MM.1S (cell line): ENCODE measurements around the gene MS4A15.

Source experiments
- DNase-seq: peaks from one replicate; pipeline ENCODE4 v3.0.0-alpha.2; 2015
- H2AFZ ChIP-seq: fragments of 300-600 bp; sonication (generic); 2 replicates; pipeline ENCODE4 v1.6.0; 2016; ENCODE audit warnings: antibody characterized with exemption, low read length
- H3F3A ChIP-seq: fragments of 300-600 bp; sonication (generic); 2 replicates; pipeline ENCODE4 v1.6.1; 2016; ENCODE audit warnings: mild to moderate bottlenecking, antibody characterized with exemption, low read length, moderate library complexity, mixed read lengths; ENCODE audit not compliant: insufficient read depth
- H3K27ac ChIP-seq: fragments of 300-600 bp; sonication (generic); 2 replicates; pipeline ENCODE4 v1.5.1; 2016; ENCODE audit warnings: mild to moderate bottlenecking, low read length
- H3K27me3 ChIP-seq: fragments of 300-600 bp; sonication (generic); replicated peaks from 2 replicates; pipeline ENCODE4 v1.6.0; 2016; ENCODE audit warnings: low read length; ENCODE audit not compliant: insufficient read depth
- H3K36me3 ChIP-seq: fragments of 300-600 bp; sonication (generic); replicated peaks from 2 replicates; pipeline ENCODE4 v1.6.1; 2016; ENCODE audit warnings: mild to moderate bottlenecking, low read length, mixed read lengths; ENCODE audit not compliant: insufficient read depth
- H3K4me1 ChIP-seq: fragments of 300-600 bp; sonication (generic); 2 replicates; pipeline ENCODE4 v1.6.1; 2016; ENCODE audit warnings: low read length, mixed read lengths
- H3K4me2 ChIP-seq: fragments of 300-600 bp; sonication (generic); 2 replicates; pipeline ENCODE4 v1.6.0; 2016; ENCODE audit warnings: low read depth, low read length
- H3K4me3 ChIP-seq: fragments of 300-600 bp; sonication (generic); 2 replicates; pipeline ENCODE4 v1.5.1; 2016; ENCODE audit warnings: low read length, mixed read lengths
- H3K79me2 ChIP-seq: fragments of 300-600 bp; sonication (generic); 2 replicates; pipeline ENCODE4 v1.6.1; 2016; ENCODE audit warnings: mixed run types, low read length, mixed read lengths
- H3K9ac ChIP-seq: fragments of 300-600 bp; sonication (generic); 2 replicates; pipeline ENCODE4 v1.6.1; 2016; ENCODE audit warnings: low read length, mixed read lengths
- H3K9me2 ChIP-seq: fragments of 300-600 bp; sonication (generic); replicated peaks from 2 replicates; pipeline ENCODE4 v1.6.1; 2016; ENCODE audit warnings: mild to moderate bottlenecking, low read length, mixed read lengths; ENCODE audit not compliant: insufficient read depth
- H3K9me3 ChIP-seq: fragments of 300-600 bp; sonication (generic); replicated peaks from 2 replicates; pipeline ENCODE4 v1.6.1; 2016; ENCODE audit warnings: mild to moderate bottlenecking, low read length, mixed read lengths; ENCODE audit not compliant: insufficient read depth
- H4K20me1 ChIP-seq: fragments of 300-600 bp; sonication (generic); 2 replicates; pipeline ENCODE4 v1.6.1; 2016; ENCODE audit warnings: mild to moderate bottlenecking, low read length, moderate library complexity, mixed read lengths; ENCODE audit not compliant: insufficient read depth
- EZH2 ChIP-seq: fragments of 300-600 bp; sonication (generic); optimal IDR thresholded peaks from 2 replicates; pipeline ENCODE3; 2017; ENCODE audit warnings: low read depth, mild to moderate bottlenecking, antibody characterized with exemption, low read length, mixed read lengths
- EZH2phosphoT487 ChIP-seq: fragments of 300-600 bp; sonication (generic); IDR thresholded peaks from 2 replicates; pipeline ENCODE4 v1.6.1; 2018; ENCODE audit warnings: antibody characterized with exemption, low read length
- TF ChIP-seq, protein P1 (sequence below): fragments of 300-600 bp; sonication (generic); IDR thresholded peaks from 2 replicates; pipeline ENCODE4 v1.5.1; 2016; ENCODE audit warnings: antibody characterized with exemption, low read length, mixed read lengths

Gene MS4A15

GRCh38 chr11:60719391-60719790, 37.3 kb upstream of the MS4A15 start:
- no peak overlapping the region for H3K4me3 ChIP-seq
- no peak overlapping the region for H3K4me2 ChIP-seq
- no peaks in the 10 kb centered on the region for H3K27me3 ChIP-seq
- no peaks in the 10 kb centered on the region for H3K9me2 ChIP-seq
- H3K36me3 ChIP-seq: no peaks in the 10 kb centered on the region
- H3F3A ChIP-seq: no peaks in the 10 kb centered on the region
- DNase-seq: no peak
- H3K4me1 ChIP-seq: no peaks in the 10 kb centered on the region
- H2AFZ ChIP-seq: no peak overlapping the region
- no peaks in the 10 kb centered on the region for H3K79me2 ChIP-seq
- no peak overlapping the region for H3K9ac ChIP-seq
- H3K9me3 ChIP-seq: no peaks in the 10 kb centered on the region
- TF ChIP-seq EZH2 (no peak), EZH2phosphoT487 (no peak)
- TF ChIP-seq, protein P1, sequence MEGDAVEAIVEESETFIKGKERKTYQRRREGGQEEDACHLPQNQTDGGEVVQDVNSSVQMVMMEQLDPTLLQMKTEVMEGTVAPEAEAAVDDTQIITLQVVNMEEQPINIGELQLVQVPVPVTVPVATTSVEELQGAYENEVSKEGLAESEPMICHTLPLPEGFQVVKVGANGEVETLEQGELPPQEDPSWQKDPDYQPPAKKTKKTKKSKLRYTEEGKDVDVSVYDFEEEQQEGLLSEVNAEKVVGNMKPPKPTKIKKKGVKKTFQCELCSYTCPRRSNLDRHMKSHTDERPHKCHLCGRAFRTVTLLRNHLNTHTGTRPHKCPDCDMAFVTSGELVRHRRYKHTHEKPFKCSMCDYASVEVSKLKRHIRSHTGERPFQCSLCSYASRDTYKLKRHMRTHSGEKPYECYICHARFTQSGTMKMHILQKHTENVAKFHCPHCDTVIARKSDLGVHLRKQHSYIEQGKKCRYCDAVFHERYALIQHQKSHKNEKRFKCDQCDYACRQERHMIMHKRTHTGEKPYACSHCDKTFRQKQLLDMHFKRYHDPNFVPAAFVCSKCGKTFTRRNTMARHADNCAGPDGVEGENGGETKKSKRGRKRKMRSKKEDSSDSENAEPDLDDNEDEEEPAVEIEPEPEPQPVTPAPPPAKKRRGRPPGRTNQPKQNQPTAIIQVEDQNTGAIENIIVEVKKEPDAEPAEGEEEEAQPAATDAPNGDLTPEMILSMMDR: no peak
- no peak overlapping the region for H3K27ac ChIP-seq
- H4K20me1 ChIP-seq: no peaks in the 10 kb centered on the region

DNA sequence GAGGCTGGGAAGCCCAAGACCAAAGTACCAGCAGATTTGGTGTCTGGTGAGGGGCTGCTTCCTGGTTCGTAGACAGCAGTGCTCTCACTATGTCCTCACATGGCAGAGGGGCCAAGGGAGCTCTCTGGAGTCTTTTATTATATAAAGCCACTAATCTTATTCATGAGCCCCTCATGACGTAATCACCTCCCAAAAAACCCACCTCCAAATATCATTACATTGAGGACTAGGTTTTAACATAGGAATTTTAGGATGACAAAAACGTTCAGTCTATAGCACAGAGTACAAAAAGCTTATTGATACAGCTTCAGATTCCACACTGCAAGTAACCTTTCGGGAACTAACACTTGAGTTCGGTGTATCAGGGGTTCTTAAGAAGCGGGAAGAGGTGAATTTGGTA, 36.2 kb upstream of the MS4A15 start:
- Histone ChIP-seq H3K27me3 (no peaks in the 10 kb centered on the region), H4K20me1 (no peaks in the 10 kb centered on the region), H3K4me1 (no peaks in the 10 kb centered on the region), H3K9me3 (no peaks in the 10 kb centered on the region), H3K4me3 (no peak overlapping the region), H3K79me2 (no peaks in the 10 kb centered on the region), H3K36me3 (no peaks in the 10 kb centered on the region), H2AFZ (no peak overlapping the region), H3K27ac (no peak overlapping the region), H3K9ac (no peak overlapping the region), H3K4me2 (no peak overlapping the region), H3K9me2 (no peaks in the 10 kb centered on the region), H3F3A (no peaks in the 10 kb centered on the region)
- no peak for DNase-seq
- TF ChIP-seq EZH2phosphoT487 (no peak), EZH2 (no peak)
- TF ChIP-seq, protein P1: no peak

DNA sequence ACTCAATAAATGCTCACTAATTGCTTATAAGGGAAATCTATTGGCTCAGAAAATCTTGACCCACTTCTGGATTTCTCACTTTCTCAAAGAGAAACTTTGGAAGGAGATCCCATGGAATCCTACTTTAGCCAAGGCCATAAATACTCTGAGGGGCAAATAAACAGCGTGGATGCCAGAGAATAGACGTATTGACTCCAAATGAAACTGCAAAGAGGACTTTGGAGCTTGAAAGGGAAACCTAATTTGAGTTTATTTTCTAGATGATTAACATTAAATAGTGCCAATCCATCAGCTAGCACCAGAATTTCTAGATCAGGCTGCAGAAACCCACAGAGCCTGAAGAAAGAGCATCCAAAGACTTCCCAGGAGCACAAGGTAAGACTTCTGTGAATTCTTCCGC, 32.2 kb upstream of the MS4A15 start, which contains the start of gene MS4A18:
Gene MS4A18 (plus strand): TSS at position 301 of the 400 bp plus-strand sequence.
- no peak within 1 kb of the TSS for H3K4me2 ChIP-seq
- no peaks in the 10 kb centered on the region for H3K79me2 ChIP-seq
- H4K20me1 ChIP-seq: no peaks in the 10 kb centered on the region
- H3K27ac ChIP-seq: no peak within 1 kb of the TSS
- no peaks in the 10 kb centered on the region for H3F3A ChIP-seq
- DNase-seq: no peak
- no peaks in the 10 kb centered on the region for H3K9me3 ChIP-seq
- H3K27me3 ChIP-seq: no peaks in the 10 kb centered on the region
- H3K36me3 ChIP-seq: no peaks in the 10 kb centered on the region
- no peak within 1 kb of the TSS for H3K4me3 ChIP-seq
- H3K4me1 ChIP-seq: no peaks in the 10 kb centered on the region
- no peaks in the 10 kb centered on the region for H3K9me2 ChIP-seq
- no peak within 1 kb of the TSS for H2AFZ ChIP-seq
- H3K9ac ChIP-seq: no peak within 1 kb of the TSS
- TF ChIP-seq, protein P1: no peak
- no peak for TF ChIP-seq EZH2phosphoT487
- TF ChIP-seq EZH2: no peak
